Left kidney (tissue), 2 donors: ENCODE results near the gene ADAMTSL5. TPM values are rescaled to one million over a fixed set of nuclear protein-coding genes. Genes with fewer than 3 reads are reported as not detected.

Experiments
- DNase-seq: peaks from one replicate; pipeline ENCODE4 v3.0.0-alpha.2; 2013
- polyA plus RNA-seq: library from polyadenylated mRNA; unstranded; fragments of 120-200 nt; gene quantifications from one replicate; pipeline ENCODE4 v1.2.1, GENCODE V29; 2013; ENCODE audit not compliant: insufficient read length

The ADAMTSL5 gene
- polyA plus RNA-seq, 1 donor: 0.27 TPM

DNA sequence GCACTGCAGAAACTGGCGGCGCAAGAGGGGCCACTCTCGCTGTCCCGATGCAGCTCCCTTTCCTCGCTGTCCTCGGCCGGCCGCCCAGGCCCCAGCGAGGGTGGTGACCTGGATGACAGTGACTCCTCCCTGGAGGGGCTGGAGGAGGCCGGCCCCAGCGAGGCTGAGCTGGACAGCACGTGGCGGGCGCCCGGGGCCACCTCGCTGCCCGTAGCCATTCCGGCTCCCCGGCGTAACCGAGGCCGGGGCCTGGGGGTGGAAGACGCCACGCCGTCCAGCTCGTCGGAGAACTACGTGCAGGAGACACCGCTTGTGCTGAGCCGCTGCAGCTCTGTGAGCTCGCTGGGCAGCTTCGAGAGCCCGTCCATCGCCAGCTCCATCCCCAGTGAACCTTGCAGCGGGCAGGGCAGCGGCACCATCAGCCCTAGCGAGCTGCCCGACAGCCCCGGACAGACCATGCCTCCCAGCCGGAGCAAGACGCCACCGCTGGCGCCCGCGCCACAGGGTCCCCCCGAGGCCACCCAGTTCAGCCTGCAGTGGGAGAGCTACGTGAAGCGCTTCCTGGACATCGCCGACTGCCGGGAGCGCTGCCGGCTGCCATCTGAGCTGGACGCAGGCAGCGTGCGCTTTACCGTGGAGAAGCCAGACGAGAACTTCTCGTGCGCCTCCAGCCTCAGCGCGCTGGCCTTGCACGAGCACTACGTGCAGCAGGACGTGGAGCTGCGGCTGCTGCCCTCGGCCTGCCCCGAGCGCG is 46.2 kb downstream of the ADAMTSL5 start:
- no peak for DNase-seq

DNA sequence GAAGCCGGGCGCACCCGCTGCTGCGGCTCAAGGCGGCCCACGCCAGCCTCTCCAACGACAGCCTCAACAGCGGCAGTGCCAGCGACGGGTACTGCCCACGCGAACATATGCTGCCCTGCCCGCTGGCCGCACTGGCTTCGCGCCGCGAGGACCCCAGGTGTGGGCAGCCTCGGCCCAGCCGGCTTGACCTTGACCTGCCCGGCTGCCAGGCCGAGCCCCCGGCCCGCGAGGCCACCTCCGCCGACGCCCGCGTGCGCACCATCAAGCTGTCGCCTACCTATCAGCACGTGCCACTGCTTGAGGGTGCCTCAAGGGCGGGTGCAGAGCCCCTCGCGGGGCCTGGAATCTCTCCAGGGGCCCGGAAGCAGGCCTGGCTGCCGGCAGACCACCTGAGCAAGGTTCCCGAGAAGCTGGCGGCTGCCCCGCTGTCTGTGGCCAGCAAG is 46.8 kb downstream of the ADAMTSL5 start:
- DNase-seq: no peak

DNA sequence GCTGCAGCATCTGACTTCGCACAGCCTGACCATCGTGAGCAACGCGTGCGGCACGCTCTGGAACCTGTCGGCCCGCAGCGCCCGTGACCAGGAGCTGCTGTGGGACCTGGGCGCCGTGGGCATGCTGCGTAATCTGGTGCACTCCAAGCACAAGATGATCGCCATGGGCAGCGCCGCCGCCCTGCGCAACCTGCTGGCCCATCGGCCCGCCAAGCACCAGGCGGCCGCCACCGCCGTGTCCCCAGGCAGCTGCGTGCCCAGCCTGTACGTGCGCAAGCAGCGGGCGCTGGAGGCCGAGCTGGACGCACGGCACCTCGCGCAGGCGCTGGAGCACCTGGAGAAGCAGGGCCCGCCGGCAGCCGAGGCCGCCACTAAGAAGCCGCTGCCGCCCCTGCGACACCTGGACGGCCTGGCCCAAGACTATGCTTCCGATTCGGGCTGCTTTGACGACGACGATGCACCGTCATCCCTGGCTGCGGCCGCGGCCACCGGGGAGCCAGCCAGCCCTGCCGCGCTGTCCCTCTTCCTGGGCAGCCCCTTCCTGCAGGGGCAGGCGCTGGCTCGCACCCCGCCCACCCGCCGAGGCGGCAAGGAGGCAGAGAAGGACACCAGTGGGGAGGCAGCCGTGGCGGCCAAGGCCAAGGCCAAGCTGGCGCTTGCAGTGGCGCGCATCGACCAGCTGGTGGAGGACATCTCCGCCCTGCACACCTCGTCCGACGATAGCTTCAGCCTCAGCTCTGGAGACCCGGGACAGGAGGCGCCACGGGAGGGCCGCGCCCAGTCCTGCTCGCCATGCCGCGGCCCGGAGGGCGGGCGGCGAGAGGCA is 47.4 kb downstream of the ADAMTSL5 start:
- DNase-seq: no peak

DNA sequence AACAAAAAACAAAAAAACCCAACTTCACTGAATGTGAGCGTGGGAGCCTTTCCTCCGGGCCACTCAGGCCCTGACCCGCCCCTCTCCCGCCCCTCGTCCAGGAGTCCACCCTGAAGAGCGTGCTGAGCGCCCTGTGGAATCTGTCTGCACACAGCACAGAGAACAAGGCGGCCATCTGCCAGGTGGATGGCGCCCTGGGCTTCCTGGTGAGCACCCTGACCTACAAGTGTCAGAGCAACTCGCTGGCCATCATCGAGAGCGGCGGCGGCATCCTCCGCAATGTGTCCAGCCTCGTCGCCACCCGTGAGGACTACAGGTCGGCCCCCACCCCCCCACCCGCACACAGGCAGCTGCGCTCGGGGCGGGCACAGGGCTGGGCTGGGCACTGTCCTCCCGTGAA is 51.0 kb downstream of the ADAMTSL5 start:
- no peak for DNase-seq

GRCh38 chr19:1460033-1460995 is 52.5 kb downstream of the ADAMTSL5 start:
- DNase-seq: no peak

DNA sequence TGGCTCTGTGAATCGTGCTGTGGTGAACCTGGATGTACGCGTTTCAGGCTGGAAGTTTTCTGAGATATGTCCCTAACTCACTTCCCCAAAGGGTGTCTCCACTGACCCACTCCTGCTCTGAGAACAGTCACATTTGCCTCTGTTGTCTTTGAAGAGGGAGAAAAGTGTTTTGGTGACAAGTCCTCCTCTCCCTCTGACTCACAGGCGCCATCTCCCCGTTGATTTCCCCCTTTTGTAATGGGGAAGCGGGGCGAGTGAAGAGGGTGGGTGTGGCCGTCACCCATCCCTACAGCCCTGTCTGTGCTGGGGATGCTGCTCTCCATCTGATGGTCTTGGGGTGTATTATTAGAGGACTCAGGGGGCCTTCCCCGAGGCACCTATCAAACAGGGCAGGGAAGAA is 53.3 kb downstream of the ADAMTSL5 start:
- DNase-seq: no peak

DNA sequence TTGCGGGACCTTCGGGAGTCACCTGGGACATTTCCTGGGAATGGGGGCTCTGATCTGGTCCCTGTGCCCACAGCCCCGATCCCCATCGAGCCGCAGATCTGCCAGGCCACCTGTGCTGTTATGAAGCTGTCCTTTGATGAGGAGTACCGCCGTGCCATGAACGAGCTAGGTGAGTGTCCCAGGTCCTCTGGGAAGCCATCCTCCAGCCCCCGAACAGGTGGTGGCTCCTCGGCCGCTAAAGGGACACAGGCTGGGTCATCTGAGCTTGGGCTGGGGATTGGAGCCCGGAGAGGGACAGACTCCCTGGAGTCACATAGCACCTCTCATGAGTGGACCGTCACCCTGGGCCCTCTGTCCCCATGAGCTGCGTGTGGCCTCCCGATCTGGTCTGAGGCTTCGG is 54.9 kb downstream of the ADAMTSL5 start:
- DNase-seq: no peak

- no peak for DNase-seq
These were observed 55.6 kb downstream of the ADAMTSL5 start for GRCh38 chr19:1457031-1457739.

DNA sequence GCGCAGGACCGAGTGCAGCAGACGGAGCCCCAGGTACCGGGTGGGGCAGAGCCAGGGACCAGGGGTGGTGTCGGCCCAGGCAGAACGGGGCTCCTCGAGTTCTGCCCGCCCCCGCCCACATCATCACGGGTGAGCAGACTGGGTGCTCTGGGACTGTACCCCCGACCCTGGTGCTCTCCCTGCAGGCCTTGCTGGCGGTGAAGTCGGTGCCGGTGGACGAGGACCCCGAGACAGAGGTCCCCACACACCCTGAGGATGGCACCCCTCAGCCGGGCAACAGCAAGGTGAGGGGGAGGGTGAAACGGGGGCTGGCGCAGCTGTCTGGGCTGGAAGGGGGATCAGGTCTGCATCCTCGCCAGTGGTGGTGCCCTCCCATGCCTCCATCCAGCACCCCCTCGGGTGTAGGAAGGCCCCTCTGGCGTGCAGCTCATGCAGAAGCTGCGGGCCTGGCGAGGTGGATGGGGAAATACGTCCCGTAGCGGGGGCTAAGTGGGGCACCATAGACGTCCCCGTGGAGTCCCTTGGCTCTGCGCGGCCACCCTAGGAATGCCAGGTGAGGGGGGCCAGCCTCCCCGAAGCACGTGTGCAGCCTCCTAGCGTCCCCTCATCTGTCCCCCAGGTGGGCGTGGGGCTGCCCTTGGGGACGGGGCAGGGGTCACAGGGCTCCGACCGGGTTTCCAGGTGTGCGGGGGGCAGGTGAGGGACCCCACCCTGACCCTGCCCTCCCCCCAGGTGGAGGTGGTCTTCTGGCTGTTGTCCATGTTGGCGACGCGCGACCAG is 56.5 kb downstream of the ADAMTSL5 start:
- no peak for DNase-seq

DNA sequence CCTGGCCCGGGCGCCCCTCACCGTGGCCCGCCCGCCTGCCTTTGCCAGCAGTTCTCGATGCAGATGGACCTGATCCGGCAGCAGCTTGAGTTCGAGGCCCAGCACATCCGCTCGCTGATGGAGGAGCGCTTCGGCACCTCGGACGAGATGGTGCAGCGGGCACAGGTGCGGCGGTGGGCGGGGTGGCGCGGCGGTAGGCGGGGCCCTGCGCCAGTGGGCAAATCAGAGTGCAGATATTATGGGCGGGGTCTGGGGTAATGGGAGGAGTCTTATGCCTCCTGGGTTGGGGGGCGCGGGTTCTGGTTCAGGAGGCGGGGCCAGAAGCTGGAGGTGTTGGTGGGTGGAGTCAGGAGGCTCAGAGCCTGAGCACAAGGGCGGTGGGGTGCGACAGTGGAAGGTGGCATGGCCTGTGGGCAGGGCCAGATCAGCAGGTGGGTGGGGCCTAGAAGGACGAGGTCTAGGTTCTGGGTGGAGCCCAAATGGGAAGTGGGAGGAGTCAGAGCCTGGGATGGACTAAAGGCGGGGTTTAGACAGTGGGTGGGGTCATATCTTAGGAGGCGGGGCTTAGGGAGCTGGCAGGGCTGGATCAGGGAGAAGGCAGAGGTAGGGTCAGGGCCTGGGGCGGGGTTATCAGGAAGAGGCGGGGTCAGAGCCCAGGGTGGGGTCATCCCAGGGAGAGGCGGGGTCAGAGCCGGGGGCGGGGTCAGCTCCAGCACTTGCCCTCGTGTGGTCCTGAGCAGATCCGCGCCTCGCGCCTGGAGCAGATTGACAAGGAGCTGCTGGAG is 57.3 kb downstream of the ADAMTSL5 start:
- DNase-seq: no peak

Other genes starting within 250 kb of the ADAMTSL5 start
- gene CIRBP, start 243.7 kb downstream of the ADAMTSL5 start, polyA plus RNA-seq: 895 TPM
- gene FAM174C, start 237.5 kb downstream of the ADAMTSL5 start, polyA plus RNA-seq: 16.2 TPM
- 1.4 TPM for gene EFNA2, start 227.1 kb downstream of the ADAMTSL5 start, polyA plus RNA-seq
- gene NDUFS7, start 129.1 kb downstream of the ADAMTSL5 start, polyA plus RNA-seq: 40.2 TPM
- gene GAMT, start 111.5 kb downstream of the ADAMTSL5 start, polyA plus RNA-seq: 25.7 TPM
- 91.8 TPM for gene DAZAP1, start 105.4 kb downstream of the ADAMTSL5 start, polyA plus RNA-seq
- 539 TPM for gene RPS15, start 74.6 kb downstream of the ADAMTSL5 start, polyA plus RNA-seq
- gene APC2, start 62.9 kb downstream of the ADAMTSL5 start, polyA plus RNA-seq: 1.3 TPM
- 19.5 TPM for gene C19orf25, start 33.8 kb downstream of the ADAMTSL5 start, polyA plus RNA-seq
- gene PCSK4, start 22.7 kb downstream of the ADAMTSL5 start, polyA plus RNA-seq: 5.0 TPM
- 15.7 TPM for gene REEP6, start 21.8 kb downstream of the ADAMTSL5 start, polyA plus RNA-seq
- gene PLK5, start 11.1 kb upstream of the ADAMTSL5 start, polyA plus RNA-seq: 0.23 TPM
- gene MEX3D, start 55.3 kb upstream of the ADAMTSL5 start, polyA plus RNA-seq: 19.1 TPM
- gene MBD3, start 79.8 kb upstream of the ADAMTSL5 start, polyA plus RNA-seq: 47.3 TPM
- gene UQCR11, start 92.4 kb upstream of the ADAMTSL5 start, polyA plus RNA-seq: 82.3 TPM
- 98.9 TPM for gene TCF3, start 139.6 kb upstream of the ADAMTSL5 start, polyA plus RNA-seq
- 0.03 TPM for gene ONECUT3, start 240.5 kb upstream of the ADAMTSL5 start, polyA plus RNA-seq